Measurements from ENCODE around the gene FMNL2. TPM values are rescaled to one million over a fixed set of nuclear protein-coding genes. Genes with fewer than 3 reads are reported as not detected.

Gene FMNL2
- polyA plus RNA-seq, 3 donors = 0.28 to 3.2 (median 0.71) TPM

DNA sequence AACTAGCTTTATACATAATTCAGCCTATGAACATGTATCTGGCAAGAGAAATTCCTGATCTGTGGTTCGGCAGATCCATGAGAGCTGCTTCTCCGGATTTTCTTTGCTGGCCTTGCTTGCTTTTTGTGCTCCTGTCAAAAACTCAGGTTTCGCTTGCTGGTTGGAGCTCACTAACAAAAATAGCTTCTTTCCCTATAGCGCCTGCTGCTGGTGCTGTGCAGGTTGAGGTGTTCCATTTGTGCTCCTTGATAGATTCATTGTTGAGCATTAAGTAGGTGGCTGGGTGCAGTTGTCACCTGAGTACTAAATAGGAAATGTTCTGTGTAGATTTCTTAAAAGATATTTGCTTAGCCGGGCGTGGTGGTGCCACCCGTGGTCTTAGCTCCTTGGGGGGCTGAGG lies 234.2 kb downstream of the FMNL2 start:
- peaks cover 0 to 2% (median 0%) of the 10 kb centered on the region in 3 donors for H3K27me3 Mint-ChIP-seq (ENCODE audit: low read depth in 3 of 3)

DNA sequence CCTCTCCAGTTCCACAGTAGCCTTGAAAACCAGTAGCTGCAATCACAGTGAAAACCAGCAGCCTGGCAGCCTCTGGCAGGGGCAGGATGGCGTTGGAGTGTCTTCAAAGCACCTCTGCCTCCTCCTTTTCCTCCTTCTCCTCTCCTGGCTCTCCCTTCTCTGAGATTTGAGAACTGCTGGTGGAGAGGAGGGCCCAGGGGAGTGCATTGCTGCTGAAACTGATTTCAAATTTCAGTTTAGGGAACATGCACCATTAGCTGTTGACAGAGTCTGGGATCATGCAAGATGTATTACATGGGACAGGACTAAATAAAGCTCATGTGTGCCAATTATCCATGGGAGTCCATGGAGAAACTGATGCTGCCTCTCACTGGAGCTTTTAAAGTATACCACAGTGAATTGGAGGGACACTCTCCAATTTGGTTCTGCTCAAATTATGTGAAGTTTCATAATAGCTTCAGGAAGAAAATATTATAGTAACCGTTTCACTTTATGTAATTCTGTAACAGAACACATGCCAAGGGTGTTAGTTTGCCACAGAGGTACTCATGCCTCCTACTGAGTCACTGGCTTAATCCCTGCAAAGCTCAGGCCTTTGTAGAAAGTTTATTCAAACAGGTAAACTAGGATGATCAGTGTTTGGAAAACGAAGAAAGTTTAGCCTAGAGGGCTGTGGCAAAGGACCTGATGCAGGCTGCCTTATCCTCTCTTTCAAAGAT lies 236.2 kb downstream of the FMNL2 start:
- no peak overlapping the region for H3K9ac ChIP-seq (ENCODE audit: insufficient read depth, low read length, poor library complexity, severe bottlenecking)
- H3K4me1 Mint-ChIP-seq = peaks cover 15% of the 10 kb centered on the region
- H3K27ac Mint-ChIP-seq = no peak overlapping the region
- DNase-seq = no peak
- no peaks in the 10 kb centered on the region for H3K79me2 ChIP-seq (ENCODE audit: insufficient read depth, low read length)
- no peak overlapping the region for H3K27ac ChIP-seq (ENCODE audit: low read depth in 1 of 2, low read length in 2 of 2)
- no peaks in the 10 kb centered on the region for H3K9me3 Mint-ChIP-seq
- H4K20me1 ChIP-seq (ENCODE audit: insufficient read depth, low read length) = no peaks in the 10 kb centered on the region
- H2AFZ ChIP-seq (ENCODE audit: insufficient read depth, low read depth, low read length, poor library complexity, severe bottlenecking) = no peak overlapping the region
- H3K4me1 ChIP-seq (ENCODE audit: control insufficient read depth in 1 of 2, insufficient read depth in 2 of 2, low read length in 2 of 2) = peaks cover 3 to 4% of the 10 kb centered on the region in 2 donors
- H3K4me2 ChIP-seq (replicated peaks; ENCODE audit: extremely low read depth, low read length, poor library complexity, severe bottlenecking) = no peak overlapping the region
- H3K4me3 Mint-ChIP-seq = no peak overlapping the region
- no peaks in the 10 kb centered on the region for H3K9me3 ChIP-seq (replicated peaks in 1 of 2; ENCODE audit: control insufficient read depth in 1 of 2, insufficient read depth in 1 of 2, low read length in 2 of 2)
- no peaks in the 10 kb centered on the region for H3K36me3 Mint-ChIP-seq
- intact Hi-C loops (cut with micrococcal nuclease) = loop anchor here in 1 of 2 donors (5.0 kb wide), 1 partner anchor 41 kb away; no protein-coding TSS in a partner anchor
- H3K27me3 Mint-ChIP-seq (ENCODE audit: low read depth in 3 of 3) = peaks cover 0 to 2% (median 0%) of the 10 kb centered on the region in 3 donors
- no CpG with 5 or more reads among the region's 3 CpGs for WGBS (ENCODE audit: insufficient coverage)
- H3K27me3 ChIP-seq (ENCODE audit: control insufficient read depth in 2 of 2, insufficient read depth in 2 of 2, low read length in 2 of 2) = no peaks in the 10 kb centered on the region
- H3K36me3 ChIP-seq (replicated peaks in 1 of 2; ENCODE audit: control insufficient read depth in 1 of 2, insufficient read depth in 2 of 2, low read length in 2 of 2) = no peaks in the 10 kb centered on the region
- TF ChIP-seq, protein P1, sequence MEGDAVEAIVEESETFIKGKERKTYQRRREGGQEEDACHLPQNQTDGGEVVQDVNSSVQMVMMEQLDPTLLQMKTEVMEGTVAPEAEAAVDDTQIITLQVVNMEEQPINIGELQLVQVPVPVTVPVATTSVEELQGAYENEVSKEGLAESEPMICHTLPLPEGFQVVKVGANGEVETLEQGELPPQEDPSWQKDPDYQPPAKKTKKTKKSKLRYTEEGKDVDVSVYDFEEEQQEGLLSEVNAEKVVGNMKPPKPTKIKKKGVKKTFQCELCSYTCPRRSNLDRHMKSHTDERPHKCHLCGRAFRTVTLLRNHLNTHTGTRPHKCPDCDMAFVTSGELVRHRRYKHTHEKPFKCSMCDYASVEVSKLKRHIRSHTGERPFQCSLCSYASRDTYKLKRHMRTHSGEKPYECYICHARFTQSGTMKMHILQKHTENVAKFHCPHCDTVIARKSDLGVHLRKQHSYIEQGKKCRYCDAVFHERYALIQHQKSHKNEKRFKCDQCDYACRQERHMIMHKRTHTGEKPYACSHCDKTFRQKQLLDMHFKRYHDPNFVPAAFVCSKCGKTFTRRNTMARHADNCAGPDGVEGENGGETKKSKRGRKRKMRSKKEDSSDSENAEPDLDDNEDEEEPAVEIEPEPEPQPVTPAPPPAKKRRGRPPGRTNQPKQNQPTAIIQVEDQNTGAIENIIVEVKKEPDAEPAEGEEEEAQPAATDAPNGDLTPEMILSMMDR (IDR thresholded peaks at IDR 0.05) = no peak
- no peak overlapping the region for H3K4me3 ChIP-seq (replicated peaks in 1 of 3; ENCODE audit: low read depth in 2 of 3, low read length in 3 of 3)

More for the DNA sequence above, 234.2 kb downstream of the FMNL2 start:
- Histone ChIP-seq H2AFZ (ENCODE audit: insufficient read depth, low read depth, low read length, poor library complexity, severe bottlenecking) (no peak overlapping the region), H3K4me1 (ENCODE audit: control insufficient read depth in 1 of 2, insufficient read depth in 2 of 2, low read length in 2 of 2) (peaks cover 3 to 4% of the 10 kb centered on the region in 2 donors), H3K4me2 (replicated peaks; ENCODE audit: extremely low read depth, low read length, poor library complexity, severe bottlenecking) (no peak overlapping the region), H3K9ac (ENCODE audit: insufficient read depth, low read length, poor library complexity, severe bottlenecking) (no peak overlapping the region), H3K36me3 (replicated peaks in 1 of 2; ENCODE audit: control insufficient read depth in 1 of 2, insufficient read depth in 2 of 2, low read length in 2 of 2) (no peaks in the 10 kb centered on the region), H3K4me3 (replicated peaks in 1 of 3; ENCODE audit: low read depth in 2 of 3, low read length in 3 of 3) (no peak overlapping the region), H3K9me3 (replicated peaks in 1 of 2; ENCODE audit: control insufficient read depth in 1 of 2, insufficient read depth in 1 of 2, low read length in 2 of 2) (no peaks in the 10 kb centered on the region), H3K79me2 (ENCODE audit: insufficient read depth, low read length) (no peaks in the 10 kb centered on the region), H4K20me1 (ENCODE audit: insufficient read depth, low read length) (no peaks in the 10 kb centered on the region), H3K27me3 (ENCODE audit: control insufficient read depth in 2 of 2, insufficient read depth in 2 of 2, low read length in 2 of 2) (no peaks in the 10 kb centered on the region), H3K27ac (ENCODE audit: low read depth in 1 of 2, low read length in 2 of 2) (no peak overlapping the region)
- Mint-ChIP-seq H3K4me3 (no peak overlapping the region), H3K9me3 (no peaks in the 10 kb centered on the region), H3K27ac (no peak overlapping the region), H3K4me1 (peaks cover 15% of the 10 kb centered on the region), H3K36me3 (no peaks in the 10 kb centered on the region)
- DNase-seq = no peak
- TF ChIP-seq, protein P1 (IDR thresholded peaks at IDR 0.05) = no peak
- intact Hi-C loops (cut with micrococcal nuclease) = no loop called here
- 100% methylated on average over 5 of the region's 7 CpGs for WGBS (ENCODE audit: insufficient coverage)
